Adrenal gland (tissue), 9 donors: ENCODE measurements around the gene SMIM45.

Source experiments
- DNase-seq, 7 donors: peaks; one replicate each; pipeline ENCODE4 v3.0.0-alpha.2; 2019 to 2020
- H3K27ac ChIP-seq, 5 donors: fragments of 200-600 bp; sonication (generic) in 4 of 5; 1 replicate in 3 of 5; 2 replicates in 2 of 5; pipeline versions ENCODE4 v1.5.1 to v1.8.0; 2016 to 2020; ENCODE audit warnings: mild to moderate bottlenecking in 1 of 5
- H3K27me3 ChIP-seq: fragments of 200-600 bp; 2 replicates; pipeline ENCODE4 v1.8.0; 2021
- H3K36me3 ChIP-seq, 2 donors: fragments of 200-600 bp; replicated peaks in 1 of 2; 1 replicate in 1 of 2; 2 replicates in 1 of 2; pipeline versions ENCODE4 v1.5.1 to v1.8.0; 2018 to 2022
- H3K4me1 ChIP-seq, 2 donors: fragments of 200-600 bp; replicated peaks in 1 of 2; 1 replicate in 1 of 2; 2 replicates in 1 of 2; pipeline versions ENCODE4 v1.5.1 to v1.8.0; 2018 to 2021
- H3K4me3 ChIP-seq, 4 donors: fragments of 200-600 bp; sonication (generic) in 3 of 4; one replicate each; pipeline ENCODE4 v1.5.1; 2016 to 2018
- H3K9me3 ChIP-seq, 3 donors: fragments of 200-600 bp; sonication (generic) in 1 of 3; replicated peaks in 1 of 3; 1 replicate in 2 of 3; 2 replicates in 1 of 3; pipeline versions ENCODE4 v1.5.1 to v1.8.0; 2016 to 2021
- CTCF ChIP-seq, 6 experiments: fragments of 450-650 bp in 4 of 6; fragments of 200-600 bp in 2 of 6; sonication (generic) in 1 of 6; IDR thresholded peaks; 1 replicate in 5 of 6; 2 replicates in 1 of 6; pipeline versions ENCODE4 v1.5.1 to v1.8.0; 2016 to 2021; ENCODE audit warnings: antibody characterized with exemption in 6 of 6, mild to moderate bottlenecking in 2 of 6, moderate library complexity in 1 of 6
- POLR2A ChIP-seq, 2 donors: fragments of 450-650 bp; IDR thresholded peaks; one replicate each; pipeline ENCODE4 v1.6.1; 2017; ENCODE audit warnings: antibody characterized with exemption in 2 of 2, mild to moderate bottlenecking in 2 of 2, moderate library complexity in 1 of 2
- WGBS, 4 donors: extraction: QIAGEN DNeasy Blood & Tissue Kit in 2 of 4; methylation state at CpG; one replicate each; pipeline versions ENCODE4 v1.1.5 to v1.1.7; 2013 to 2017; 5-methylcytosine and 5-hydroxymethylcytosine counted together
- intact Hi-C, 2 donors: fragments of 100-400 bp; cut with DNase I; formaldehyde crosslinking; loops; one replicate each; pipeline versions ENCODE4 v1.14.1 to v1.15.0; 2022 to 2023
- donor health status: healthy with polysubstance abuse.
- donor health status: Bipolar disorder and iron deficiency.
- donor health status: DM: yes; HTN: yes; CAD: no.
- donor health status: DM: no; HTN: no; CAD: no.
- donor health status: DM: no; HTN: no; CAD: no.

SMIM45 gene

GRCh38 chr22:41929418-41929810 lies 22.5 kb upstream of the SMIM45 start:
- DNase-seq, result no peak
- peaks cover 4 to 5% of the 10 kb centered on the region in 2 donors for H3K4me1 ChIP-seq
- intact Hi-C loops, result no loop called here
- no peaks in the 10 kb centered on the region for H3K9me3 ChIP-seq
- no peak overlapping the region for H3K27ac ChIP-seq
- H3K36me3 ChIP-seq, result no peaks in the 10 kb centered on the region
- 73 to 84% (median 81%) methylated on average over 4 to 8 of the region's 8 CpGs for WGBS, 4 donors
- no peak for TF ChIP-seq POLR2A (IDR thresholded peaks at IDR 0.05)
- no peak for TF ChIP-seq CTCF (IDR thresholded peaks at IDR 0.05)
- no peaks in the 10 kb centered on the region for H3K27me3 ChIP-seq
- no peak overlapping the region for H3K4me3 ChIP-seq

GRCh38 chr22:41931701-41932269 lies 20.2 kb upstream of the SMIM45 start:
- intact Hi-C loops, result no loop called here
- Histone ChIP-seq H3K36me3 (no peaks in the 10 kb centered on the region), H3K4me1 (no peaks in the 10 kb centered on the region), H3K4me3 (no peak overlapping the region), H3K27ac (no peak overlapping the region), H3K9me3 (no peaks in the 10 kb centered on the region), H3K27me3 (no peaks in the 10 kb centered on the region)
- TF ChIP-seq CTCF (IDR thresholded peaks at IDR 0.05), result no peak
- TF ChIP-seq POLR2A (IDR thresholded peaks at IDR 0.05), result no peak
- 83 to 88% (median 86%) methylated on average over 10 of the region's 10 CpGs for WGBS, 4 donors
- no peak for DNase-seq

GRCh38 chr22:41932353-41932752 lies 19.6 kb upstream of the SMIM45 start:
- Histone ChIP-seq H3K27ac (no peak overlapping the region), H3K27me3 (no peaks in the 10 kb centered on the region), H3K36me3 (no peaks in the 10 kb centered on the region), H3K4me1 (no peaks in the 10 kb centered on the region), H3K9me3 (no peaks in the 10 kb centered on the region), H3K4me3 (no peak overlapping the region)
- intact Hi-C loops, result no loop called here
- TF ChIP-seq CTCF (IDR thresholded peaks at IDR 0.05), result no peak
- TF ChIP-seq POLR2A (IDR thresholded peaks at IDR 0.05), result no peak
- WGBS, 4 donors, result 90 to 98% (median 93%) methylated on average over 5 to 12 of the region's 12 CpGs
- no peak for DNase-seq

- Histone ChIP-seq H3K36me3 (no peaks in the 10 kb centered on the region), H3K4me1 (no peaks in the 10 kb centered on the region), H3K27me3 (no peaks in the 10 kb centered on the region), H3K27ac (no peak overlapping the region), H3K4me3 (no peak overlapping the region), H3K9me3 (no peaks in the 10 kb centered on the region)
- WGBS, 4 donors, result 85 to 95% (median 91%) methylated on average over 6 to 16 of the region's 16 CpGs
- no peak for DNase-seq
- intact Hi-C loops, result no loop called here
- TF ChIP-seq POLR2A (IDR thresholded peaks at IDR 0.05) (no peak), CTCF (IDR thresholded peaks at IDR 0.05) (no peak)
Measured at GRCh38 chr22:41933411-41934177, 18.4 kb upstream of the SMIM45 start.
